T-cell (primary cell): ENCODE data around the gene CDK17. TPM values are rescaled to one million over a fixed set of nuclear protein-coding genes. Genes with fewer than 3 reads are reported as not detected.
"Not testable (repeated sequence)": the region's sequence is repeated elsewhere in the genome, so short reads cannot be mapped to it uniquely, and the experiment has no call there.

Experiments used
- ATAC-seq, 4 experiments: fragments of 200-7000 bp in 3 of 4; fragments of 150-1000 bp in 1 of 4; cut with Tn5 transposase; replicated peaks in 1 of 4; 1 replicate in 3 of 4; 2 replicates in 1 of 4; pipeline ENCODE4 v1.10.0; 2021; ENCODE audit warnings: moderate library complexity in 3 of 4, mild to moderate bottlenecking in 2 of 4, moderate number of reproducible peaks in 1 of 4
- CTCF ChIA-PET, 2 donors: fragments of 300-600 bp; sonication (Branson Sonifier 250); formaldehyde crosslinking; loops; one replicate each; lab custom pipeline; 2022; ENCODE audit warnings: antibody characterized with exemption in 2 of 2; lab: Charles Lee
- POLR2A ChIA-PET, 2 donors: fragments of 300-600 bp; sonication (Branson Sonifier 250); formaldehyde crosslinking; loops; one replicate each; lab custom pipeline; 2022; ENCODE audit warnings: antibody characterized with exemption in 2 of 2; lab: Charles Lee
- DNase-seq, 35 experiments: peaks; one replicate each; pipeline versions ENCODE4 v3.0.0 to v3.0.0-alpha.2; 2013 to 2023
- H3K27ac ChIP-seq: one replicate; pipeline ENCODE4 v1.5.1; 2013; ENCODE audit warnings: low read length
- H3K27me3 ChIP-seq, 2 experiments: replicated peaks in 1 of 2; 1 replicate in 1 of 2; 2 replicates in 1 of 2; pipeline versions ENCODE4 v1.6.1 to v1.7.0; 2013; ENCODE audit warnings: low read length in 1 of 2, mixed read lengths in 1 of 2; ENCODE audit not compliant: control insufficient read depth in 2 of 2, insufficient read depth in 2 of 2; ENCODE audit errors: extremely low read depth in 1 of 2
- H3K36me3 ChIP-seq, 2 donors: 1 replicate in 1 of 2; 2 replicates in 1 of 2; pipeline versions ENCODE4 v1.6.1 to v1.7.0; 2013; ENCODE audit warnings: low read length in 1 of 2; ENCODE audit not compliant: control insufficient read depth in 2 of 2, insufficient read depth in 1 of 2; ENCODE audit errors: extremely low read depth in 1 of 2
- H3K4me1 ChIP-seq, 2 experiments: 1 replicate in 1 of 2; 2 replicates in 1 of 2; pipeline versions ENCODE4 v1.6.1 to v1.7.0; 2013; ENCODE audit warnings: low read length in 2 of 2, mixed read lengths in 1 of 2; ENCODE audit not compliant: insufficient read depth in 2 of 2, control insufficient read depth in 1 of 2; ENCODE audit errors: extremely low read depth in 1 of 2
- H3K4me3 ChIP-seq, 2 donors: 1 replicate in 1 of 2; 2 replicates in 1 of 2; pipeline versions ENCODE4 v1.5.1 to v1.7.0; 2013; ENCODE audit warnings: mild to moderate bottlenecking in 2 of 2, low read length in 1 of 2, moderate library complexity in 1 of 2; ENCODE audit not compliant: control insufficient read depth in 1 of 2; ENCODE audit errors: extremely low read depth in 1 of 2
- H3K9me3 ChIP-seq: 2 replicates; pipeline ENCODE4 v1.7.0; 2013
- H3K27ac Mint-ChIP-seq, 2 donors: one replicate each; pipeline ENCODE4 v1.8.0; 2020 to 2021; ENCODE audit warnings: mild to moderate bottlenecking in 2 of 2, mixed read lengths in 2 of 2
- H3K27me3 Mint-ChIP-seq, 2 donors: one replicate each; pipeline ENCODE4 v1.8.0; 2021 to 2022; ENCODE audit warnings: mixed read lengths in 2 of 2
- H3K36me3 Mint-ChIP-seq: one replicate; pipeline ENCODE4 v1.8.0; 2021; ENCODE audit warnings: mixed read lengths
- H3K4me1 Mint-ChIP-seq, 3 donors: one replicate each; pipeline ENCODE4 v1.8.0; 2020 to 2022; ENCODE audit warnings: mixed read lengths in 3 of 3, mild to moderate bottlenecking in 1 of 3
- H3K4me3 Mint-ChIP-seq, 3 donors: one replicate each; pipeline ENCODE4 v1.8.0; 2020 to 2022; ENCODE audit warnings: mild to moderate bottlenecking in 3 of 3, mixed read lengths in 3 of 3, moderate library complexity in 3 of 3
- H3K9me3 Mint-ChIP-seq, 3 donors: one replicate each; pipeline ENCODE4 v1.8.0; 2020 to 2022; ENCODE audit warnings: mixed read lengths in 3 of 3
- WGBS: methylation state at CpG from one replicate; pipeline ENCODE4 v1.1.5; 2013; ENCODE audit warnings: missing lambda C conversion rate; ENCODE audit not compliant: insufficient coverage; 5-methylcytosine and 5-hydroxymethylcytosine counted together
- total RNA-seq, 35 experiments: library from RNA in 6 of 35; stranded (reverse) in 6 of 35; fragments of 120-200 nt in 1 of 35; gene quantifications; one replicate each; pipeline versions ENCODE4 v1.2.1 to v1.2.4 and lab custom pipeline; 2013 to 2026

CDK17 gene
- total RNA-seq, 5 donors from 2014 or later (not counting 1 experiment from before 2014, with no cell fraction given) = 56.4 to 114 (median 72.2) TPM

GRCh38 chr12:96432496-96433321 is 32.5 kb upstream of the CDK17 start:
- peaks cover 12 to 23% of the 10 kb centered on the region in 2 experiments for H3K4me1 ChIP-seq
- no CpG with 5 or more reads among the region's 4 CpGs for WGBS
- not testable (repeated sequence) for H3K27ac Mint-ChIP-seq, H3K36me3 ChIP-seq, DNase-seq, H3K27me3 Mint-ChIP-seq, H3K27me3 ChIP-seq, H3K9me3 Mint-ChIP-seq, H3K4me3 Mint-ChIP-seq, ATAC-seq, H3K36me3 Mint-ChIP-seq, H3K4me3 ChIP-seq, H3K27ac ChIP-seq, H3K9me3 ChIP-seq
- POLR2A ChIA-PET = interaction anchor here (0.7 to 2.3 kb wide), 2 partner anchors 12 to 14 kb away, joined by 3 to 22 read pairs; no protein-coding TSS in a partner anchor
- H3K4me1 Mint-ChIP-seq = peaks cover 35 to 49% (median 36%) of the 10 kb centered on the region in 3 donors
- CTCF ChIA-PET = interaction anchor here (0.5 to 2.0 kb wide), 5 partner anchors 31 to 80 kb away, joined by 5 to 8 read pairs (median 6); no protein-coding TSS in a partner anchor

DNA sequence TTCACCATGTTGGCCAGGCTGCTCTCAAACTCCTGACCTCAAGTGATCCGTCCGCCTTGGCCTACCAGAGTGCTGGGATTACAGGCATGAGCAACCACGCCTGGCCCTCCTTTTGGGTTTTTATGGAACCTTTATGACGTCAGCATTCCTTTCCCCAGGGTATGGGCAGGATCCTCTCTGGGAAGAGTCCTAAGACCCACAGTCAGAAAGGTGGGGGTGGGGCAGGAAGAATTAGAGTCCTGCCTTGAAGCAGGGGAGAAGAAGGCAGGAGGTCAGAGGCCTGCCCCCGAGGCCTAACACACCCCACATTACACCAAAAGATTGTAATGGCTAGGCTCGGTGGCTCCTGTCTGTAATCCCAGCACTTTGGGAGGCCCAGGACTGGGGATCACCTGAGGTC is 30.8 kb upstream of the CDK17 start:
- no peak overlapping the region for H3K4me3 ChIP-seq
- peaks cover 0 to 4% (median 3%) of the 10 kb centered on the region in 3 donors for H3K9me3 Mint-ChIP-seq
- DNase-seq = no peak
- no peaks in the 10 kb centered on the region for H3K36me3 Mint-ChIP-seq
- ATAC-seq = no peak
- H3K27ac ChIP-seq = no peak overlapping the region
- H3K27ac Mint-ChIP-seq = no peak overlapping the region
- H3K4me1 Mint-ChIP-seq = peaks cover 20 to 48% (median 36%) of the 10 kb centered on the region in 3 donors
- 98% methylated on average over 4 of the region's 6 CpGs for WGBS
- peaks cover 12 to 23% of the 10 kb centered on the region in 2 experiments for H3K4me1 ChIP-seq
- ChIA-PET CTCF (interaction anchor here in 1 of 2 donors (0.5 kb wide), 1 partner anchor 81 kb away, joined by 3 read pairs; no protein-coding TSS in a partner anchor), POLR2A (no interaction called here)
- H3K9me3 ChIP-seq = no peaks in the 10 kb centered on the region
- H3K27me3 Mint-ChIP-seq = no peaks in the 10 kb centered on the region
- H3K27me3 ChIP-seq = no peaks in the 10 kb centered on the region
- H3K36me3 ChIP-seq = no peaks in the 10 kb centered on the region
- no peak overlapping the region for H3K4me3 Mint-ChIP-seq

GRCh38 chr12:96427269-96427729 is 27.1 kb upstream of the CDK17 start:
- Mint-ChIP-seq H3K4me1 (peaks cover 8 to 34% (median 26%) of the 10 kb centered on the region in 3 donors), H3K36me3 (no peaks in the 10 kb centered on the region), H3K27me3 (no peaks in the 10 kb centered on the region), H3K9me3 (no peaks in the 10 kb centered on the region), H3K27ac (peak overlapping the region; percentile 18 to 58), H3K4me3 (no peak overlapping the region)
- no peaks in the 10 kb centered on the region for H3K36me3 ChIP-seq
- no peaks in the 10 kb centered on the region for H3K27me3 ChIP-seq
- ChIA-PET CTCF (no interaction called here), POLR2A (no interaction called here)
- H3K9me3 ChIP-seq = no peaks in the 10 kb centered on the region
- peak in 1 of 4 experiments; percentile 19 for ATAC-seq
- no peak for DNase-seq
- no peak overlapping the region for H3K4me3 ChIP-seq
- H3K27ac ChIP-seq = no peak overlapping the region
- peaks cover 0 to 2% of the 10 kb centered on the region in 2 experiments for H3K4me1 ChIP-seq
- WGBS = 70% methylated on average over 6 of the region's 6 CpGs

DNA sequence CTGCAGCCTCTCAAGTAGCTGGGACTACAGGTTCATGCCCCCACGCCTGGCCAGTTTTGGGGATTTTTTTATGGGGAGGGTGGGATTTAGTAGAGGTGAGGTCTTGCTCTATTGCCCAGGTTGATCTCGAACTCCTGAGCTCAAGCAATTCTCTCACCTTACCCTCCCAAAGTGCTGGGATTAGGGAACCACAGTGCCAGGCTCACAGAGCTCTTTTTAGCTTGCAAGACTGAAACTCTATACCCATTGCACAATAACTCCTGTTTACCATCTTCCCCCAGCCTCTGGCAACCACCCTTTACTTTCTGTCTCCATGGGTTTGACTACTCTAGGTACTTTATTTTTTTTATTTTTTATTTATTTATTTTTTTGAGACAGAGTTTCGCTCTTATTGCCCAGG is 25.7 kb upstream of the CDK17 start:
- H3K9me3 ChIP-seq = no peaks in the 10 kb centered on the region
- no CpG with 5 or more reads among the region's 3 CpGs for WGBS
- peaks cover 2 to 8% of the 10 kb centered on the region in 2 experiments for H3K4me1 ChIP-seq
- no peak overlapping the region for H3K27ac ChIP-seq
- no peak overlapping the region for H3K4me3 ChIP-seq
- H3K27ac Mint-ChIP-seq = no peak overlapping the region
- H3K4me3 Mint-ChIP-seq = no peak overlapping the region
- POLR2A ChIA-PET = no interaction called here
- ATAC-seq (no peak), DNase-seq (no peak)
- peaks cover 21 to 40% (median 37%) of the 10 kb centered on the region in 3 donors for H3K4me1 Mint-ChIP-seq
- no peaks in the 10 kb centered on the region for H3K9me3 Mint-ChIP-seq
- CTCF ChIA-PET = no interaction called here
- no peaks in the 10 kb centered on the region for H3K27me3 Mint-ChIP-seq
- H3K36me3 ChIP-seq = no peaks in the 10 kb centered on the region
- no peaks in the 10 kb centered on the region for H3K27me3 ChIP-seq
- H3K36me3 Mint-ChIP-seq = no peaks in the 10 kb centered on the region

GRCh38 chr12:96425321-96425720 is 25.1 kb upstream of the CDK17 start:
- POLR2A ChIA-PET = no interaction called here
- Mint-ChIP-seq H3K27ac (no peak overlapping the region), H3K4me1 (peaks cover 27 to 46% (median 43%) of the 10 kb centered on the region in 3 donors), H3K9me3 (no peaks in the 10 kb centered on the region), H3K4me3 (no peak overlapping the region), H3K36me3 (no peaks in the 10 kb centered on the region), H3K27me3 (no peaks in the 10 kb centered on the region)
- no peak overlapping the region for H3K27ac ChIP-seq
- H3K36me3 ChIP-seq = no peaks in the 10 kb centered on the region
- CTCF ChIA-PET = no interaction called here
- no peak overlapping the region for H3K4me3 ChIP-seq
- peaks cover 2 to 12% of the 10 kb centered on the region in 2 experiments for H3K4me1 ChIP-seq
- H3K9me3 ChIP-seq = no peaks in the 10 kb centered on the region
- peak in 3 of 4 experiments; percentile 45 to 69 (median 45) for ATAC-seq
- H3K27me3 ChIP-seq = no peaks in the 10 kb centered on the region
- 20% methylated on average over 1 of the region's 3 CpGs for WGBS
- no peak for DNase-seq

DNA sequence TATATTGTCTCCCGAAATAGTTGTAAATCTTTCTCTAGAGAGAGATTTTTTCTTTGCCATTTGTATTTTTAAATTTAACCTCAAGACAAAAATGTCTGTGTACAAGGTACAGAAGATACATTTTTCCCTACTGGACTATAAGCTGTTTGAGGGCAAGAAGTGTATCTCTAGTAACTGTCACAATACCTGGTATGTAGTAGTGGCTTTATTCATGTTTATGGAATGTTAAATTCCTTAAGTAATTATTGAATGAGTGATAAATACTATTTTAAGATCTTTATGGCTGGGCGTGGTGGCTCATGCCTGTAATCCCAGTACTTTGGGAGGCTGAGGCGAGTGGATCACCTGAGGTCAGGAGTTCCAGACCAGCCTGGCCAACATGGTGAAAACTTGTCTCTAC is 24.4 kb upstream of the CDK17 start:
- Mint-ChIP-seq H3K36me3 (no peaks in the 10 kb centered on the region), H3K9me3 (no peaks in the 10 kb centered on the region), H3K27me3 (no peaks in the 10 kb centered on the region), H3K27ac (no peak overlapping the region), H3K4me3 (no peak overlapping the region), H3K4me1 (peaks cover 33 to 51% (median 46%) of the 10 kb centered on the region in 3 donors)
- no peak overlapping the region for H3K4me3 ChIP-seq
- ChIA-PET POLR2A (no interaction called here), CTCF (no interaction called here)
- no peak overlapping the region for H3K27ac ChIP-seq
- DNase-seq (no peak), ATAC-seq (no peak)
- no peaks in the 10 kb centered on the region for H3K27me3 ChIP-seq
- no CpG with 5 or more reads among the region's 3 CpGs for WGBS
- no peaks in the 10 kb centered on the region for H3K36me3 ChIP-seq
- peaks cover 2 to 12% of the 10 kb centered on the region in 2 experiments for H3K4me1 ChIP-seq
- no peaks in the 10 kb centered on the region for H3K9me3 ChIP-seq
